SK-N-SH (cell line): ENCODE measurements around the gene EFS. TPM values are rescaled to one million over a fixed set of nuclear protein-coding genes. Genes with fewer than 3 reads are reported as not detected.

Source experiments
- CTCF ChIA-PET: fragments of 300-600, 350-600 bp; formaldehyde crosslinking; extraction: SDS; loops from one replicate; lab custom pipeline; 2021; lab: Yijun Ruan, JAX
- POLR2A ChIA-PET: fragments of 350-600 bp; sonication (Branson Sonifier 250); formaldehyde crosslinking; extraction: SDS; loops from one replicate; lab custom pipeline; 2020; ENCODE audit warnings: antibody characterized with exemption, inconsistent platforms; lab: Yijun Ruan, JAX
- DNase-seq: peaks from one replicate; pipeline ENCODE4 v3.0.0; 2012
- H2AFZ ChIP-seq: fragments of 200-600 bp; sonication (generic); 2 replicates; pipeline ENCODE4 v1.8.1; 2016; ENCODE audit warnings: antibody characterized with exemption, mild to moderate bottlenecking, low read depth
- H3F3A ChIP-seq: fragments of 200-600 bp; sonication (generic); replicated peaks from 2 replicates; pipeline ENCODE3; 2016; ENCODE audit warnings: antibody characterized with exemption, mild to moderate bottlenecking; ENCODE audit not compliant: insufficient read depth
- H3K27ac ChIP-seq, 2 experiments: fragments of 200-500 bp in 1 of 2; fragments of 200-600 bp in 1 of 2; sonication (Bioruptor generic) in 1 of 2; sonication (generic), shearing (Covaris generic) in 1 of 2; 2 replicates each; pipeline versions ENCODE4 v1.5.1 to v1.6.1; 2014 to 2016; ENCODE audit warnings: low read depth in 2 of 2, inconsistent platforms in 1 of 2, low read length in 1 of 2, mild to moderate bottlenecking in 1 of 2, mixed read lengths in 1 of 2
- H3K27me3 ChIP-seq: fragments of 200-600 bp; sonication (generic), shearing (Covaris generic); 2 replicates; pipeline ENCODE4 v1.6.1; 2016; ENCODE audit warnings: mixed run types; ENCODE audit not compliant: insufficient read depth
- H3K36me3 ChIP-seq, 2 experiments: fragments of 200-500 bp in 1 of 2; fragments of 200-600 bp in 1 of 2; sonication (Bioruptor generic) in 1 of 2; sonication (generic) in 1 of 2; replicated peaks in 1 of 2; 2 replicates each; pipeline versions ENCODE3 to v1.5.1; 2014 to 2016; ENCODE audit warnings: low read length in 1 of 2, mild to moderate bottlenecking in 1 of 2; ENCODE audit not compliant: insufficient read depth in 2 of 2, control insufficient read depth in 1 of 2
- H3K4me1 ChIP-seq, 2 experiments: fragments of 200-500 bp in 1 of 2; fragments of 200-600 bp in 1 of 2; sonication (Bioruptor generic) in 1 of 2; sonication (generic), shearing (Covaris generic) in 1 of 2; 2 replicates each; pipeline versions ENCODE4 v1.5.1 to v1.6.1; 2014 to 2016; ENCODE audit warnings: low read depth in 1 of 2, low read length in 1 of 2, mixed run types in 1 of 2; ENCODE audit not compliant: insufficient read depth in 2 of 2, control insufficient read depth in 1 of 2
- H3K4me2 ChIP-seq: fragments of 200-600 bp; sonication (generic), shearing (Covaris generic); 2 replicates; pipeline ENCODE4 v1.6.1; 2017; ENCODE audit warnings: mixed run types
- H3K4me3 ChIP-seq, 2 experiments: fragments of 200-500 bp in 1 of 2; fragments of 200-600 bp in 1 of 2; sonication (Bioruptor generic) in 1 of 2; sonication (generic), shearing (Covaris generic) in 1 of 2; 2 replicates each; pipeline versions ENCODE4 v1.5.1 to v1.8.1; 2014 to 2016; ENCODE audit warnings: low read depth in 2 of 2, inconsistent platforms in 1 of 2, low read length in 1 of 2, mild to moderate bottlenecking in 1 of 2, mixed read lengths in 1 of 2, moderate library complexity in 1 of 2
- H3K79me2 ChIP-seq: fragments of 200-600 bp; sonication (generic); 2 replicates; pipeline ENCODE4 v1.8.1; 2017; ENCODE audit warnings: mild to moderate bottlenecking; ENCODE audit not compliant: insufficient read depth
- H3K9ac ChIP-seq: fragments of 200-600 bp; sonication (generic); 2 replicates; pipeline ENCODE4 v1.6.1; 2017; ENCODE audit warnings: mixed run types
- H3K9me2 ChIP-seq: fragments of 200-600 bp; sonication (generic); 2 replicates; pipeline ENCODE4 v1.6.1; 2017; ENCODE audit warnings: mixed run types
- H3K9me3 ChIP-seq: fragments of 200-600 bp; sonication (generic); 2 replicates; pipeline ENCODE4 v1.6.1; 2017; ENCODE audit warnings: mixed run types, mild to moderate bottlenecking, moderate library complexity
- H4K20me1 ChIP-seq: fragments of 200-600 bp; sonication (generic); 2 replicates; pipeline ENCODE4 v1.6.1; 2017; ENCODE audit warnings: mild to moderate bottlenecking, mixed run types; ENCODE audit not compliant: insufficient read depth
- CHD2 ChIP-seq: fragments of 150-350 bp; IDR thresholded peaks from 2 replicates; pipeline ENCODE4 v1.6.1; 2018; ENCODE audit warnings: low read length; ENCODE audit not compliant: partially characterized antibody
- ELF1 ChIP-seq: IDR thresholded peaks from 2 replicates; pipeline ENCODE4 v1.4.0; 2012
- FOSL2 ChIP-seq: IDR thresholded peaks from 2 replicates; pipeline ENCODE4 v1.4.0; 2012; ENCODE audit warnings: low read depth, mild to moderate bottlenecking, moderate library complexity, borderline replicate concordance
- FOXM1 ChIP-seq: IDR thresholded peaks from 2 replicates; pipeline ENCODE4 v1.4.0; 2012; ENCODE audit warnings: low read depth, mild to moderate bottlenecking
- GABPA ChIP-seq: IDR thresholded peaks from 2 replicates; pipeline ENCODE4 v1.4.0; 2012; ENCODE audit warnings: low read depth, mild to moderate bottlenecking
- IRF3 ChIP-seq: fragments of 150-350 bp; IDR thresholded peaks from 2 replicates; pipeline ENCODE4 v1.6.1; 2016; ENCODE audit warnings: mild to moderate bottlenecking, low read depth, low read length
- MAX ChIP-seq: IDR thresholded peaks from 2 replicates; pipeline ENCODE4 v1.4.0; 2012; ENCODE audit warnings: low read depth
- MEF2A ChIP-seq: IDR thresholded peaks from 2 replicates; pipeline ENCODE4 v1.4.0; 2012; ENCODE audit warnings: low read depth, borderline replicate concordance
- NFIC ChIP-seq: IDR thresholded peaks from 2 replicates; pipeline ENCODE4 v1.4.0; 2012; ENCODE audit warnings: borderline replicate concordance
- PBX3 ChIP-seq: IDR thresholded peaks from 2 replicates; pipeline ENCODE4; 2012
- POLR2AphosphoS5 ChIP-seq: IDR thresholded peaks from 2 replicates; pipeline ENCODE4 v1.6.1; 2012; ENCODE audit warnings: low read depth, low read length
- RAD21 ChIP-seq: IDR thresholded peaks from 2 replicates; pipeline ENCODE4 v1.6.1; 2012; ENCODE audit warnings: mild to moderate bottlenecking, low read length
- RCOR1 ChIP-seq: fragments of 150-350 bp; IDR thresholded peaks from 2 replicates; pipeline ENCODE4 v1.6.1; 2017; ENCODE audit warnings: antibody characterized with exemption, low read length
- SIN3A ChIP-seq: IDR thresholded peaks from 2 replicates; pipeline ENCODE4 v1.6.1; 2012; ENCODE audit warnings: low read depth, mild to moderate bottlenecking, low read length, moderate library complexity, borderline replicate concordance
- SMC3 ChIP-seq: IDR thresholded peaks from 2 replicates; pipeline ENCODE4 v1.6.1; 2012; ENCODE audit warnings: low read depth, low read length, improper control_type of control experiment
- TCF12 ChIP-seq: IDR thresholded peaks from 2 replicates; pipeline ENCODE4 v1.4.0; 2012
- USF1 ChIP-seq: IDR thresholded peaks from 2 replicates; pipeline ENCODE4 v1.4.0; 2012; ENCODE audit warnings: low read depth, borderline replicate concordance
- ZBTB33 ChIP-seq: IDR thresholded peaks from 2 replicates; pipeline ENCODE4 v1.4.0; 2012; ENCODE audit warnings: low read depth, borderline replicate concordance
- WGBS: methylation state at CpG from one replicate; pipeline ENCODE4 v1.1.6; 2017; ENCODE audit warnings: low lambda C conversion rate; 5-methylcytosine and 5-hydroxymethylcytosine counted together
- polyA plus RNA-seq, 3 experiments: library from polyadenylated mRNA; depleted of rRNA; stranded (reverse); fragments of >200 nt; gene quantifications; 2 replicates each; pipeline ENCODE4 v1.2.3, GENCODE V29; 2012

EFS gene
- polyA plus RNA-seq, 1 of the 3 experiments (the other 2 are of a cell fraction) = 4.4 TPM

- Histone ChIP-seq H3K27ac (no peak overlapping the region), H3K36me3 (peaks cover 0 to 2% of the 10 kb centered on the region in 2 experiments), H3K9ac (no peak overlapping the region), H3K4me1 (peaks cover 0 to 4% of the 10 kb centered on the region in 2 experiments; a peak in 2 of 4 replicates), H3K9me3 (no peaks in the 10 kb centered on the region), H3K9me2 (no peaks in the 10 kb centered on the region), H3K4me3 (no peak overlapping the region), H3K79me2 (no peaks in the 10 kb centered on the region), H4K20me1 (no peaks in the 10 kb centered on the region), H3F3A (no peaks in the 10 kb centered on the region), H3K27me3 (no peaks in the 10 kb centered on the region), H3K4me2 (no peak overlapping the region), H2AFZ (no peak overlapping the region)
- no peak for TF ChIP-seq CHD2
- TF ChIP-seq FOXM1 = no peak
- TF ChIP-seq USF1 = no peak
- TF ChIP-seq GABPA = no peak
- TF ChIP-seq PBX3 = no peak
- no peak for TF ChIP-seq NFIC
- no peak for TF ChIP-seq SIN3A
- no peak for TF ChIP-seq RCOR1
- no peak for TF ChIP-seq TCF12
- no peak for TF ChIP-seq IRF3
- WGBS = 83% methylated on average over 2 of the region's 8 CpGs
- no peak for DNase-seq
- POLR2A ChIA-PET = interaction anchor here (0.6 kb wide), 1 partner anchor 56 kb away, joined by 3 read pairs; no protein-coding TSS in a partner anchor
- CTCF ChIA-PET = interaction anchor here (0.8 to 6.4 kb wide), 3 partner anchors 24 to 35 kb away, joined by 3 to 42 read pairs (median 6); no protein-coding TSS in a partner anchor
Observed at GRCh38 chr14:23357261-23357660, 7.7 kb downstream of the EFS start.

- no peak overlapping the region for H3K27ac ChIP-seq
- no peak overlapping the region for H2AFZ ChIP-seq
- H3K36me3 ChIP-seq = peaks cover 0 to 2% of the 10 kb centered on the region in 2 experiments
- H3K9ac ChIP-seq = no peak overlapping the region
- no peaks in the 10 kb centered on the region for H3K79me2 ChIP-seq
- TF ChIP-seq TCF12 = no peak
- TF ChIP-seq RAD21 = no peak
- TF ChIP-seq MAX = no peak
- TF ChIP-seq CHD2 = no peak
- no peak for TF ChIP-seq POLR2AphosphoS5
- TF ChIP-seq ZBTB33 = no peak
- no peak for TF ChIP-seq SMC3
- no peak for TF ChIP-seq ELF1
- TF ChIP-seq FOSL2 = no peak
- TF ChIP-seq MEF2A = no peak
- TF ChIP-seq, all 33 proteins: peak for 0
- DNase-seq = no peak
- Histone ChIP-seq H3F3A (no peaks in the 10 kb centered on the region), H4K20me1 (no peaks in the 10 kb centered on the region), H3K9me3 (no peaks in the 10 kb centered on the region), H3K4me2 (no peak overlapping the region), H3K27me3 (no peaks in the 10 kb centered on the region), H3K4me1 (peaks cover 0 to 7% of the 10 kb centered on the region in 2 experiments; a peak in 1 of 4 replicates), H3K4me3 (no peak overlapping the region), H3K9me2 (no peaks in the 10 kb centered on the region)
- POLR2A ChIA-PET = no interaction called here
- no CpG with 5 or more reads among the region's 4 CpGs for WGBS
- CTCF ChIA-PET = interaction anchor here (0.8 to 6.4 kb wide), 3 partner anchors 24 to 34 kb away, joined by 3 to 42 read pairs (median 6); no protein-coding TSS in a partner anchor
Observed at GRCh38 chr14:23356662-23357061, 8.3 kb downstream of the EFS start.
